Mucosa of gallbladder (tissue), 1 donor: ENCODE data around the gene ANKRD62. TPM values are rescaled to one million over a fixed set of nuclear protein-coding genes. Genes with fewer than 3 reads are reported as not detected.

ENCODE experiments used
- DNase-seq: peaks from one replicate; pipeline ENCODE4 v3.0.0-alpha.2; 2020; ENCODE audit warnings: low spot score
- total RNA-seq: library from RNA; stranded (reverse); gene quantifications from one replicate; pipeline ENCODE4 v1.2.1, GENCODE V29; 2021
- donor health status: DM: no; HTN: no; CAD: no.

Gene ANKRD62
- not detected for total RNA-seq

GRCh38 chr18:12093520-12094257, at the start of gene ANKRD62:
ANKRD62 (plus strand) TSS chr18:12093843; CDS start chr18:12094018, 175 bp downstream.
- DNase-seq = no peak

GRCh38 chr18:12044591-12044990, 49.1 kb upstream of the ANKRD62 start:
- no peak for DNase-seq

GRCh38 chr18:12046046-12046750, 47.4 kb upstream of the ANKRD62 start:
- no peak for DNase-seq

- no peak for DNase-seq
Measured at GRCh38 chr18:12046751-12047335, 46.8 kb upstream of the ANKRD62 start.

- DNase-seq = no peak
Measured at GRCh38 chr18:12048010-12048826, 45.4 kb upstream of the ANKRD62 start.

- no peak for DNase-seq
Measured at GRCh38 chr18:12048827-12049175, 44.8 kb upstream of the ANKRD62 start.

- DNase-seq = no peak
Measured at GRCh38 chr18:12049978-12050811, 43.4 kb upstream of the ANKRD62 start.

GRCh38 chr18:12052866-12053265, 40.8 kb upstream of the ANKRD62 start:
- DNase-seq = no peak

- DNase-seq = no peak
Measured at GRCh38 chr18:12053289-12053688, 40.4 kb upstream of the ANKRD62 start.

- DNase-seq = no peak
Measured at GRCh38 chr18:12056034-12056883, 37.4 kb upstream of the ANKRD62 start.

GRCh38 chr18:12056884-12057402, 36.7 kb upstream of the ANKRD62 start:
- DNase-seq = no peak

- DNase-seq = no peak
Measured at GRCh38 chr18:12057419-12058039, 36.1 kb upstream of the ANKRD62 start.

- no peak for DNase-seq
Measured at GRCh38 chr18:12059334-12060181, 34.1 kb upstream of the ANKRD62 start.

- no peak for DNase-seq
Measured at GRCh38 chr18:12060182-12060870, 33.3 kb upstream of the ANKRD62 start.

GRCh38 chr18:12061685-12062084, 32.0 kb upstream of the ANKRD62 start:
- DNase-seq = no peak

- no peak for DNase-seq
Measured at GRCh38 chr18:12062974-12063373, 30.7 kb upstream of the ANKRD62 start.

- no peak for DNase-seq
Measured at GRCh38 chr18:12064086-12064763, 29.4 kb upstream of the ANKRD62 start.
